NCI-H345 (cell line): ENCODE results near the gene C16orf95.
"Not testable (repeated sequence)": the region's sequence is repeated elsewhere in the genome, so short reads cannot be mapped to it uniquely, and the experiment has no call there.

Experiments
- DNase-seq: peaks from one replicate; lab custom pipeline; 2025; lab: John Stamatoyannopoulos, UW

C16orf95 gene

DNA sequence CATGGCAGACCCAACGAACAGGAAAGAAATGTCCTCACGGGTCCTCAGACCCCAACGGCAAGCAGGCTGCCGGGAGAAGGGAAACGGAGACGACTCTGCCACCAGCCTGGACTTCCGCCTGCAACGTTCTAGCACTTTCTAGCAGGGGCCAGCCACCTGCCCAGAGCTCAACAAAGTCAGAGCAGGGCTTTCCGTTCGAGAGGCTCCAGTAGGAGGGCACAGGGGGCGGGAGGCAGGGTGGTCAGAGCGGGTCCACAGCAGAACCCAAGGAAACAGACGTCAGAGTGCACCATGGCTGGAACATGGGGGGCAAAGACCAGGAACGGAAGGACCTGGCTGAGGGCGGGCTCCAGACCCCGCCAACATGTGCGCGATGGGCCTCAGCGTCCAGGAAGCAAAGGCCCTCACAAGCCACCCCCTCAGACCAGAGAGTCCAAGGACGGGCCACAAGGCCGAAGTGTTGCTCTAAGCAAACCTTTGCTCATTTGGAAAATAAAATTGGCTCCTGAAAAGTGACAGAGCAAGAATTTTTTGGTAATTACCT is 29.4 kb upstream of the C16orf95 start:
- no peak for DNase-seq

DNA sequence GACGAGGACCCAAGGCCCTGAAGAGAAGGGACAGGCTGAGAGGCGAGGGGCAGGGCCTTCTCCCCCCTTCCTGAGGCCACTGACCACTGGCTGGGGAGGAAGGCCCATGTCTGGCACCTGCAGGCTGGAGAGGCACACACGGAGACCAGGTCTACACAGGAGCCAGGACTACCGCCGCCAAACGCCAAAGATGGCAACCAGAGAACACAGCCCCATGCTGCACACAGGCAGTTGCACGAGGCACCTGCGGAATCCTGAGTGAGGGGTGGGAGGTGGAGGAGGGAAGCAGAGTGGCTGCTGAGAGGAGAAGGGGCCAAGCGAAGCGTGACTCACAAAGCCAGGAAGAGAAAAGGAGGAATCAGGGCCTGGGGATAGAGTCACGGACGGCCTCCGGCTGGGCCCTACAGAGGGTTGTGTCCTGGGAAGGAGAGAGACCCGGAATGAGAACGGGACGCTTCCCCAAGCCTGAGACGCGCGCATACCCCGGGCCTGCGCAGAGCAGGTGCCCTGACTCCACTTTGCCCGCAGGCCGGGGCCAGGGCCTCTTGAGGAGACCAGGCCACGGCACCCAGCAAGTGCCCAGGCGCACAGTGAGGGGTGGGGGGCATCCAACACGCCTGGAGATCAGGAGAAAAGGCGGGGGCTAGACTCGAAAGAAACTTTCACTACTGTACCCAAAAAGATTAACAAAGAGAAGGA is 28.7 kb upstream of the C16orf95 start:
- DNase-seq = no peak

DNA sequence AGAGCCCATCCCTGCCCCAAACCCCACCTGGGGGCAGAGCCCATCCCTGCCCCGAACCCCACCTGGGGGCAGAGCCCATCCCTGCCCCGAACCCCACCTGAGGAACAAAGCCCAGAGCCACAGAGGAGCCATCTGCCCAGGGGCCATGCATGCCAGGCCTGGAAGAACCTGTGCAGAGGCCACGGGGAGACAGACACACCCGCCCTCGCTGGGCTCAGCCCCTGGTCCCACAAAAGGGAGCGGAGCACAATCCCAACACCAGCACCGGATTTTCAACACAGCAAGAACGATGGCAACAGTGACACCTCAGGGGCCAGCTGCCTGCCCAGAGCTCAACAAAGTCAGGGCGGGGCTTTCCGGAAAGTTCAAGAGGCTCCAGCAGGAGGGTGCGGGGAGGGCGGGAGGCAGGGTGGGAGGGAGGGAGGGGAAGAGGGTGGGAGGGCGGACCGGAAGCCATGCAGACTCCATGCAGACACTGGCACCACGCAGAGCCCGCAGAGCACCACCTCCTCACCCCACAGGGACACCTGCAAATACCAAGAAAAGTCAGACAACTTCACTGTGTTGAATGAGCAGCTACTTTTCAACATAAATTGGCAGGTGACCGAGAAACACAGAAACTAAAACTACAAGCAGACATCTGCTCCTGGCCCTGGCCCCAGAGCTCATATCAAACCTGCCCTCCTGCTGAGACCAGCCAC is 27.9 kb upstream of the C16orf95 start:
- DNase-seq = peak; percentile 42

DNA sequence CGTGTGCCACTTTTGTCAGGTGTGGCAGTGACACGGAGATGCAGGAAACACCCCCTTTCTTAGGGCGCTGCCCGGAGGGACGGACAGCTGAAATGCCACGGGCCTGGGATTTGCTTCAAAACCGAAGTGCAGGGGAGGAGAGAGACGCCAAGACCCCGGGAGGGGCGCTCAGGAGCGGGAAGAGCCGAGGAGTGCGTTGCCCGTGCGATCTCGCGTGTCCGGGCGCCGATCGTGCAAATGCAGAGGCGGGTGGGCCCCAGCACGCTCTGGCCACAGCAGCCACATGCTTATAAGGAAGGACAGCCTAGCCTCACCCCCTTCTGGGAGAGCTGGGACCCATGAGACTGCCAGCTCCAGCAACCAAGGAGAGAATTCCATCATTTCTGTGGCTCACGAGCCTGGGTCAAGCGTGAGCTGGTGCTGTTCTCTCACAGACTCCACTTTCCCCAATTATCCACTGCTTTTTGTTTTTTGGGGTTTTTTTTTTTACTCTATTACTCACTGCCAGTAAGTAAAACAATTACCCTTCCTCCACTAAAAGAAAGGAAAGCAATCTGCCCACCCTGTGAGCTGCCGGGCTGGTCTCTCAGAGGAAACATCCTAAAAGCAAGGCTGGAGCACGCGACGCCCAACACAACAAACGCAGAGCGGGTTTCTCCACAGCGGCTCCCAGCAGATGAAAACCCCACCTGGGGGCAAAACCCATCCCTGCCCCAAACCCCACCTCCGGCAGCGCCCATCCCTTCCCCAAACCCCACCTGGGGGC is 27.2 kb upstream of the C16orf95 start:
- no peak for DNase-seq

DNA sequence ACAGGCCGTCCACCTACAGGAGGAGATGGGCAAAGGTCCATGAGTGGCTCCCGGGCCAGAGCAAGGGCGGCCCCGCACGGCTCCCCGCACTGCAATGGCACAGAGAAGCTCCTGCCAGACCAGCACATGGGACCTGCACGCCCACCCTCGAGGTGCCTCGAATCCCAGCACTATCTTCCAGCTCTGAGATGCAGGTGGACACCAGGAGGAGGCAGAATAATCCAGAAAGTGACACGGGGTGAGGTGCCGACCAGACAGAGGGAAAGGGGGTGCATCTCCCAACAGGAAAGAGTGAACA is 26.5 kb upstream of the C16orf95 start:
- DNase-seq = no peak

DNA sequence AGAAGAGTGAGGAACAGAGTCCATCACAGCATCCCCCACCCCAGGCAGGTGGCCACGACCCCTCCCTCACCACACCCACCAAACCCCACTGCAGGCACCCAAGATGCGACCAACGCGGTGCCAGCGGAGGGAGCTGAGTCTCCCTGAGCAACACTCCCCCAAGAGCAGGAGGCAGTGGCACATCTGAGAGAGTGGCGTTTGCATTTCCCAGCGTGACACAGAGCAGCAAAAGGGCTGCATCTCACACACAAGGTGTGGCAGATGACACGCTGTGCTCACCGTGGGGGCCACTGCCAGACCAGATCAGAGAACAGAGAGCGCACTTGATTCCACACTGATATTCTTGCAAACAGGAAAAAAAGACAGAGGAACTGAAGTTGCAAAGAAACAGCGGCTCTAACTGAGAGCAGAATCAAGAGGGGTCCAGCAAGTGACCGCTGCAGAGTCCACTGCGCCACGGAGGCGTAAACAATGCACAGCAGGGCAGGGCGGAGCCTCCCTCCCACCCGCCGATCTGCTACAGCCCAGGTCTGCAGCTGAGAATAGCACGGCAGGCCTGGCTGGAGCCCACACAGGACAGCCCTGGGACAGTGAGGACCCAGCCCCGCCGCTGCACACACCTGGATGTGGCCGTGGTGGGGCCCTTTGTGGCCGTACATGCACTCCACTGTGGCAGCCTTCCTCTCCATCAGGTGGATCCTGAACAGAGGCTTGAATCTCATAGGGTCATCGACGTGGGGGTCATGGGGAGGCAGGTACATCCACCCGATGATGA is 26.0 kb upstream of the C16orf95 start:
- no peak for DNase-seq

DNA sequence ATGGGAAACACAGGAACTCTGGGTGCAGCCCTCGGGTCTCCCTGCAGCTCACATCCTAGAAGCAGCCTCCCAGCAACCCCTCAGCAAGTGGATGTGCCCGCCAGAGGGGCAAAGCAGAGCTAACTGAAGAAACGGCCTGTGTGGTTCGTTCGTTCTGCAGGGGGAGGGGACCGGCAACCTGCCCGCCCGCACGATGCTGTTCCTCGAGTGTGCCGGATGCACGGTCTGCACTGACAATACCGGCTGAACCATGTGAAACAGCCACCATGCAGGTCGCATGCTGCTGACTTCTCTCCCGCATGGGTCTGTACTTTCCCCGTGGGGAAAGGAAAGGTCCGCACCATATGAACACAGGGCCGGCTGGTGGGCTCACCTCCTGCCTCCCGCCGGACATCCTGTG is 25.3 kb upstream of the C16orf95 start:
- no peak for DNase-seq

DNA sequence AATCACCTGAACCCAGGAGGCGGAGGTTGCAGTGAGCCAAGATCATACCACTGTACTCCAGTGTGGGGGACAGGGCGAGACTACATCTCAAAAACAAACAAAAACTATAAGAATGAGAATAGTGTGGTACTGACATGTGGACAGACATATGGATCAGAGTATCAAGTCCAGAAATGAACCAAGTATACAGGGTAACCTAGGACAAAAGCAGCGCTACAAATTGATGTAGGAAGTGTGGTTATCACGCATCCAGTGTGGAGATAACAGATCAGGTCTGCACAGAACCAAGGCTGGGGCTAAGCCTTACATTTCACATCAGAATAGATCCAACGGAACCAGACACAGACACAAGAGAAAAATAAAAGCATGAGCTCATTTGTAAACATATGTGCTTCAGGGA is 23.0 kb upstream of the C16orf95 start:
- no peak for DNase-seq

DNA sequence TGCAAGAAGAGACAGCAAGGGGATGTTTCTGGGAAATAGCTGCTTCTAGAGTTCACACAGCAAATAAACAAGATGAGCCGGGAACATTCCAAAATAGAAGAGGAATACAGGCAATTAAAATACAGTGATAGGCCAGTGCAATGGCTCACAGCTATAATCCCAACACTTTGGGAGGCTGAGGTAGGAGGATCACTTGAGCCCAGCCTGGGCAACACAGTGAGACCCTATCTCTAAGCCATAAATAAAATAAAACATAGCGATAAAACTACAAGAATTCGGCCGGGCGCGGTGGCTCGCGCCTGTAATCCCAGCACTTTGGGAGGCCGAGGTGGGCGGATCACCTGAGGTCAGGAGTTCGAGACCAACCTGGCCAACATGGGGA is 22.5 kb upstream of the C16orf95 start:
- DNase-seq = not testable (repeated sequence)

DNA sequence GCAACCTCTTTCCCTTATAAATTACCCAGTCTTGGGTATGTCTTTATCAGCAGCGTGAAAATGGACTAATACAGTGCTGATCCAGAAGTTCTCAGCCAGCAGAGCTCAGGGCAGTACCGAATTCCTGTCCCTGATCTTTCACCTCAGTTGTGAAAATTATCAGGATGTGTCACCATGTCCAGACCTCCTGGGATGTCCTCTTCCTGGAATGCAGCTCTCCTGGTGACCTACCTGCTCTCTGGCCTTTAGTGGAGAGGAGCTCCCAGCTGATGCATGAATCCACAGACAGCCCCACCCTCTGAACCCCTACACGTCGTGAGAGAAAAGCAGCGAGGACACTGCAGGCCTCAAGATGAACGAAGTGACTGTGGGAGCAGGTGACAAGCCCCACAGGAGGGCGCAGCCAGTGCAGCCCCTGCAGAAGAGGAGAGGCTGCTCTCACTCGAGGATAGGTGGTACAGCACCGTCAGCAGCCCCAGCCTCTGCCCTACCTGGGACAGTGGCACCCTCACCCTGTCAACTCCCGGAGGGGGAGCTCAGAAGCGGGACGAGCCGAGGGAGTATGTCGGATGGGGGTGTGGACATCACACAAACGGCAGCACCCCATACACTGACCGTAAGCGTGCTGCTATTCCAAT is 22.0 kb upstream of the C16orf95 start:
- no peak for DNase-seq

DNA sequence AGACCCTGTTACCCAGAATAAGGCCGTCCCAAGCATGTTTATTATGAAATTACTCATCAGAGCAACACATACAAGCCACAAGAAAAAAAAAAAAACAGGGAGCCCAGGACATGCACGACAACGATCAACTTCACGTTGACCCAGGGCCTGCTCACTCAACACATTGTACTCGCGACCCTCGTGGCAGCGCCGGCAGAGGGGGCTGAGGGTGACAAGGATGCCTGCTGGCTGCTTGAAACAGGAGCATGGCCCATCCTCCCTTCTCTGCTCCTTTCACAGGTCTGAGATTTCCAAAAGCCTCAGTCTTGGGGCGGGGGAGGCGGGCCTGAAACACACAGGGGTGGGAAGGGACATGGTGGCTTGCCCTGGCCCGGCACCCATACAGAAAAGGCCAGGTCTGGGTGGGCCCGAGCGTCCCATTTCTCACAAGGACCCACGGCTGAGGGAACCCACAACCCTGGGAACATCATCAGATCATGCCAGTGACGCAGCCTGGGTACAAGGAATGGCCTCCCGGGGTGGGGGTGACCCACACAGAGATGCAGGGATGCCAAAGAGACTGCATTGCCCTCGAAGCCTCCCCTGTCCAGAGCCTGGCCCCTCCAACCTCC is 21.1 kb upstream of the C16orf95 start:
- no peak for DNase-seq

DNA sequence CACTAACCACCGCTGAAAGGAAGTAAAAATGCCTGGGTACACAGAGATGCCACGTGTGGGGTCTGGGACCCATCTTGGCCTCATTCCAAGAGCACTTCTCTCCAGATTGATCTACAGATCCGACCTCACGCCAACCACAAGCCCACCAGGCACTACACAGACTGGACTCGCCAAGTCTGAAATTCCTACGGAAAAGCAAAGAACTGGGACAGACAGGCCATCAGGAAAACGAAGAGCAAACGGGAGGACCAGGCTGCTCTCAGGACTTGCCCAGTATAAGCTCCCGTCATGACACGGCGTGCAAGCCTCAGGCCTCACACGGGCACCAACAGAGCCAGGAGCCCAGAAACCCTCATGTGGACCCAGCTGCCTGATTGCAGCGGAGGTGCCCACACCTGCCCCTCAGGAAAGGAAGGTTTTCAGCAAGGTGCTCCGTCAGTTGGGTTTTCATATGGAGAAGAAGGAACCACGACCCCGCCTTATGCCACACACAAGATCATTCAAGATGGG is 20.1 kb upstream of the C16orf95 start:
- DNase-seq = no peak

DNA sequence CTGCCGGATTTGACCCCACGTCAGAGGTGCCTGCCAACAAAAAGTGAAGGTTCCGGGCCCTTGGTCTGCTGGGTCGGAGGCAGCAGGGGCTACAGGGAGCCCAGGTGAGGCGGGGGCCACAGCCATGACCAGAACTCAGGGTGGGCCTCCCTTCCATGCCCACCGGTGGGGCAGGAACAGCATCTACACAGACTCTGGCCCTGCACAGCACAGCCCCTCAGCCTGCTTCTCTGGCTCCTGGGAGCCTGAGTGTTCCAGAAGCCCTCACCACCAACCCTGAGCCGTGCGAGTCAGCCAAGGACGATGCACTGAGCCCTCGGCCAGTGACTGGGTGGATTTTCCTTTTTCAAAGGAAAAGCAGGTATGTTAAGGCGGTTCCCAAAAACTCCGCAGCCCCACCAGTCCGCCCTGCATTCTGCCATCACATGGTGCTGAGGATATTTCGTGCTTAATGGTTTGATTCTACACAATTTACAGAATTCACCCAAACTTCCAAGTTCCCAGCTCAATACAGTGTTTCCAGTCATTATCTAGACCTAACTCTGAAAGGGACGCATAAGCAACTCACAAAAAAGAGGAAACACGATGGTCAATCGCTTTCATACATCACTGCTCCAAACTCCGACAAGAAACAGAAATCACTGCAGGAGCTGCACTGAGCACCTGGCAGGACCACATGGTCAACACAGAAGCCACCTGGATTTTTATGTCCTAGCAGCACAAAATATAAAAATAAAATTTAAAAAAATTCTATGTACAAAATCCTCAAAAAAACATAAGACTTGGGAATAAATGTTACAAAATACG is 19.4 kb upstream of the C16orf95 start:
- DNase-seq = no peak

DNA sequence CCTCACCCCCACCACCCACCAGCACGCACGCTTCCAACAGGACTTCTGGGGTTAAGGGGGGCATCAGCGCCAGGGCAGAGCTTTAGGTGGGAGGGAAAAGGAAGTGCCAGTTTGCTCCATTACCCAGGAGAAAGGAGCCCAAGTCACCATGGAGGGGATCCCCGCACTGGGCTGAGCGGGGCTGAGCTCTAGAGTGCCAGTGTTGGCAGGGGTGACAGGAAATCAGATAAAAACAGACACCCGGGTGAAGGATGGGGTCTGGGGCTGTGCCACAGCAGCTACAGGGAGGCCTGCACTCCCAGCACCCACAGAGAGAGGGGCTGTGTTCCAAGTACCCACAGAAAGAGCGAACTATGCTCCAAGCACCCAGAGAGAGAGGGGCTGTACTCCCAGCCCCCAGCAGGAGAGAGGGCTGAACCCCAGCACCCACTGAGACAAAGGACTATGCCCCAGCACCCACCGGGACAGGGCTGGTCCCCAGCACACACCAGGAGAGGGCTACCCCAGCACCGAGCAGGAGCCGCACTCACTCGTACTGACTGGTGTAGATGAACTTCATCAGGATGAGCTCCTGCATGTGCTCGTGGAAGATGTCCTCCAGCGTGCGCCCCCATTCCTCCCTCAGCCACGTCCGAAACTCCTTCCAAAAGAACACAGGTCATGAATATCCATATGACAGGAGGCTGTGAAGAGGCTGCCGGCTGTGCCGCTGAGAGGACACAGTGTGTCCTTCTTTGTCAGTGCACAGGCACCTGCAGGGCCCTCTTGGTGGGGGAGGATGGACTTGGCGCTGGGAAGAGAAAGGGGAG is 18.6 kb upstream of the C16orf95 start:
- no peak for DNase-seq

DNA sequence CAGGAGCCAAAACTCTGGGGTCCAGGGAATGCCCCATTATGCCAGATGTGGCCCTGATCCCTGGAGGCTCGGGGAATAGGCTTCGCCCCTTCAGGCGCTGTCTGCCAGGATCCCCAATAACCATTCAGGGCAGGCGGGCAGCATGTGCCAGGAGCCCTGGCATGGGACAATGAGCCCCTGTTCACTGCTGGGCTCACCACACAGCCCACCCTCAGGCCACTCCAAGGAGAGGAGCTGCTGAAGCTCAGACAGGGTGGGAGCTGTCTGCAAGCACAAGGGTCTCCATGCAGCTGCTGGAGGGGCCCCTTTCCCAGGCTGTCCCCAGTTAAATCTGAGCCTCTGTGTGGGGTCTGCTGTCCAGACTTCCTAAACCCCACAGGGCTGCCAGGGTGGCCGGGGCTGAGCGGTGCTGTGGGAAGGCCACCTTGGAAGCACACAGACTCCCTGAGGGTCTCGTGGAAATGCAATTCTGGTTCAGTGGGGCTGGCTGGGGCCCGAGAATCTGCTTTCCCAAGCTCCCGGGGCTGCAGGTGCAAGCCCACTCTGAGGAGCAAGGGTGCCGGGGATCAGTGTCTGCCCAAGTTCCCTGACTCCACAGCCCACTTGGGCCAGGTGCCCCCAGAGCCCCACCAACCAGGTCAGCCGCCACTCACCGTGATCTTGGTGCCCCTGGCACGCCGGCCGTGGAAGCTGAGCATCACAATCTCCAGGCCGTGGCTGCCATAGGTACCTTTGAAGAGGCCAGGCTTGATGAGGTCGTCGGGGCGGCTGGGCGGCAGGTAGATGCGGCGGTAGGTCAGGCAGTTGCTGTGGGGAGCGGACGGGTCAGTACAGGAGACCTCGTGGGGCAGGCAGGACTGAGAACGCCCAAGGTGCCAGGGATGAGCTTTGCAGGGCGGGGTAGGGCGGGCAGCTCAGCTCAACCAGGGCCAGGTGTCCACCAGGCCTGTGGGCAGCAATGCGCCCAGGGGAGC is 17.7 kb upstream of the C16orf95 start:
- DNase-seq = no peak

DNA sequence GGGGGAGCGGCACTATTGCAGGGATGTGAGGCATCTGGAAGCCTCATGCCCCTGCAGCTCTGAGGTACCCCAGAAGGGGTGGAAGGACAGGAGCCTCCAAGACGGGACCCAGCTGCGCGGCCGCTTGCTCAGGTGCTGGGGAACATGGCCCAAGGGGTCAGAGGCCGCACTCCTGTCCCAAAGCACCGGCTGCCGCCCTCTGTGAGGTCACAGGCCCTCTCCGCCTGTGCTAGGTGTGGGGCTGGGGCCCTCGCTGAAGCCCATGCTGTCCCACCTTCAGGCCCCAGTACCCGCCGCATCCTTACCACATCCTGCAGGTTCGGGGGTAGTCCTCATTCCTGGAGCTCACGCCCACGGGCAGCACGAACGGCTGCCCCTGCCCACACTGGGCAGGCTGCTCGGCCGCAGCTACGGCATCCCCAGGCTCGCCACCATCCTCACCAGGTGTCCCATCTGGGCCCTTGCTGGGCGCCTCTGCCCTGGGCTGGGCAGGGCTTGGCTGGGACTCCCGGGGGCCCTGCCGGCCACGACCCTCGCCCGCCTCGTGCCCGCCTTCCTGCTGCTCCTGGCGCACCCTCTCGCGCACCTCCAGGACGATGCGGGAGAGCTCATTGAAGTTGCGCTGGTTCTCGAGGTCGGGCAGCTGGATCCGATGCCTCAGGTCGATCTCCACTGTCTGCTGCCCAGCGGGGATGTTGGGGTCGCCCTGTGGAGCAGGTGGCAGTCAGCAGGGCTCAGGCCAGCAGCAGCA is 16.6 kb upstream of the C16orf95 start:
- no peak for DNase-seq

DNA sequence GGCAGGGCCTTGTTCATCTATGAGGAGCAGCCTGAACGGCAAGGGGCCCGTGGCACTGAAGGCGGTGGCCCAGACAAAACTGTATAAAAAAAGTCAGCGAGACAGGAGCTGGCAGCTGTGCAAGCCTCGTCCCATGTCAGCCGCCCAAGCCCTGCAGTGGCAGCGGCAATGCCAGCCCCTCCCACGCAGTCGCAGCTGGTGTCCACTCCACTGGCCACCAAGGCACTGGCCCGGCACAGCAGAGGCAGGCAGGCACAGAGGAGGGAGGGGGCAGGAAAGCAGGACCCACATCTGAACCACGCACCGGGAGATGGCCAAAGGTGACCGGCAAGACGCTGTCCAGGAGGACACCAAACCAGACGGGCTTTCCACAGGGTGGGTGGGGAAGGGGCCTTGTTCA is 15.9 kb upstream of the C16orf95 start:
- DNase-seq = no peak
